ENCODE results near the gene SPRED3. TPM values are rescaled to one million over a fixed set of nuclear protein-coding genes. Genes with fewer than 3 reads are reported as not detected.

Gene SPRED3
- total RNA-seq, 1 experiment from 2014 or later, result 5.6 TPM

DNA sequence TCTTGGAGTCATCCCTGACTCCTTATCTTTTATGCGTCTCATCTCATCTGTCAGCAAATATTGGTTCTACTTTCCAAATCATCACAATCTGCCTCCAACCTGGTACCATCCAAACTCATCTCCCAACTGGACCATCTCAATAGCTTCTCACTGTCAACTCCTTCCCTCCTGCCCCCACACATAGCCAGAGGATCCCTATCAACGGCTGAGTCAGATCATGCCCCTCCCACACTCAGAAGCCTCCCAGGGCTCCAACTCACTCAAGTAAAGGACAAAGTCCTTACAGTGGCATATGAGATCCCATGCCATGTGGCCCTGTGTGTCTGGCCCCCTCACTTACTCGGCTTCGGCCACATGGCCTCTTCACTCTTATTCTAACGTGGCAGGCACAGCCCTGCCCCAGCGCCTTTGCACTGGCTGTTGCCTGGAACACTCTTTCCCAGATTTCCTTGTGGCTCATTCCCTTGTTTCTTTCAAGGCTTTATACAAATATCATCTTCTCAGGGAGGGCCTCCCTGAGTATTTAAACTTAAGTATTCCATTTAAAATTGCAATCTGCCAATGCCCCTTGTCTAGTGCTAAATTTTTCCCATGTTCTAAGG is 4.3 kb downstream of the SPRED3 start:
- ChIA-PET CTCF (interaction anchor here (0.9 kb wide), 1 partner anchor 10 kb away, joined by 3 read pairs; the partner anchor contains the start of gene FAM98C), POLR2A (interaction anchor here (0.6 kb wide), 1 partner anchor 1006 kb away, joined by 3 read pairs; no protein-coding TSS in a partner anchor)
- H3K4me3 Mint-ChIP-seq (ENCODE audit: unreplicated experiment), result no peak overlapping the region
- H3K4me1 Mint-ChIP-seq (ENCODE audit: insufficient read depth, unreplicated experiment), result peaks cover 10% of the 10 kb centered on the region
- H3K9me3 Mint-ChIP-seq (ENCODE audit: unreplicated experiment), result no peaks in the 10 kb centered on the region
- H3K36me3 Mint-ChIP-seq (ENCODE audit: insufficient read depth, unreplicated experiment), result peaks cover 17% of the 10 kb centered on the region
- intact Hi-C loops (cut with micrococcal nuclease), result no loop called here
- no TSS peak for BruUV-seq (replicated peaks)
- H3K27me3 Mint-ChIP-seq (ENCODE audit: insufficient read depth, unreplicated experiment), result no peaks in the 10 kb centered on the region
- H3K27ac Mint-ChIP-seq (ENCODE audit: low read depth, unreplicated experiment), result no peak overlapping the region
- no peak for DNase-seq (ENCODE audit: unreplicated experiment)
- TF ChIP-seq, protein P1, sequence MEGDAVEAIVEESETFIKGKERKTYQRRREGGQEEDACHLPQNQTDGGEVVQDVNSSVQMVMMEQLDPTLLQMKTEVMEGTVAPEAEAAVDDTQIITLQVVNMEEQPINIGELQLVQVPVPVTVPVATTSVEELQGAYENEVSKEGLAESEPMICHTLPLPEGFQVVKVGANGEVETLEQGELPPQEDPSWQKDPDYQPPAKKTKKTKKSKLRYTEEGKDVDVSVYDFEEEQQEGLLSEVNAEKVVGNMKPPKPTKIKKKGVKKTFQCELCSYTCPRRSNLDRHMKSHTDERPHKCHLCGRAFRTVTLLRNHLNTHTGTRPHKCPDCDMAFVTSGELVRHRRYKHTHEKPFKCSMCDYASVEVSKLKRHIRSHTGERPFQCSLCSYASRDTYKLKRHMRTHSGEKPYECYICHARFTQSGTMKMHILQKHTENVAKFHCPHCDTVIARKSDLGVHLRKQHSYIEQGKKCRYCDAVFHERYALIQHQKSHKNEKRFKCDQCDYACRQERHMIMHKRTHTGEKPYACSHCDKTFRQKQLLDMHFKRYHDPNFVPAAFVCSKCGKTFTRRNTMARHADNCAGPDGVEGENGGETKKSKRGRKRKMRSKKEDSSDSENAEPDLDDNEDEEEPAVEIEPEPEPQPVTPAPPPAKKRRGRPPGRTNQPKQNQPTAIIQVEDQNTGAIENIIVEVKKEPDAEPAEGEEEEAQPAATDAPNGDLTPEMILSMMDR (IDR thresholded peaks at IDR 0.05; ENCODE audit: unreplicated experiment), result no peak

DNA sequence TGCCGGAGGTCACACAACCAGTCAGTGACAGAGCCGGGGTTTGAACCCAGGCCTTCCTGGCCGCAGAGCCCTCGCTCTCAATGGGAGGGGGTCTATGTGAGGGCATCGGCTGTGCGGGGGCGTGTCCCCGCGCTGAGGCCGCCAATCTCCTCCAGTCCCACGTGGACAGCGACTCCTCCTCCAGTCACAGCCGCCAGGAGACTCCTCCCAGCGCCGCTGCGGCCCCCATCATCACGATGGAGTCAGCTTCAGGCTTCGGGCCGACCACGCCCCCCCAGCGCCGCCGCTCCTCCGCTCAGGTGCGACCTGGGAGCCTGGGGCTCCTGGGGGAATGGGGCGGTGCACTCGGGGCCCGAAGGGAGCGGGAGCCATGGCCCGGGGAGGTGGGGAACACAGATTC is 6.0 kb downstream of the SPRED3 start:
- peaks cover 7% of the 10 kb centered on the region for H3K4me1 Mint-ChIP-seq (ENCODE audit: insufficient read depth, unreplicated experiment)
- no TSS peak for BruUV-seq (replicated peaks)
- intact Hi-C loops (cut with micrococcal nuclease), result no loop called here
- H3K4me3 Mint-ChIP-seq (ENCODE audit: unreplicated experiment), result no peak overlapping the region
- ChIA-PET POLR2A (no interaction called here), CTCF (no interaction called here)
- no peak for DNase-seq (ENCODE audit: unreplicated experiment)
- no peak overlapping the region for H3K27ac Mint-ChIP-seq (ENCODE audit: low read depth, unreplicated experiment)
- H3K27me3 Mint-ChIP-seq (ENCODE audit: insufficient read depth, unreplicated experiment), result no peaks in the 10 kb centered on the region
- no peaks in the 10 kb centered on the region for H3K9me3 Mint-ChIP-seq (ENCODE audit: unreplicated experiment)
- peaks cover 17% of the 10 kb centered on the region for H3K36me3 Mint-ChIP-seq (ENCODE audit: insufficient read depth, unreplicated experiment)
- TF ChIP-seq, protein P1 (IDR thresholded peaks at IDR 0.05; ENCODE audit: unreplicated experiment), result no peak

DNA sequence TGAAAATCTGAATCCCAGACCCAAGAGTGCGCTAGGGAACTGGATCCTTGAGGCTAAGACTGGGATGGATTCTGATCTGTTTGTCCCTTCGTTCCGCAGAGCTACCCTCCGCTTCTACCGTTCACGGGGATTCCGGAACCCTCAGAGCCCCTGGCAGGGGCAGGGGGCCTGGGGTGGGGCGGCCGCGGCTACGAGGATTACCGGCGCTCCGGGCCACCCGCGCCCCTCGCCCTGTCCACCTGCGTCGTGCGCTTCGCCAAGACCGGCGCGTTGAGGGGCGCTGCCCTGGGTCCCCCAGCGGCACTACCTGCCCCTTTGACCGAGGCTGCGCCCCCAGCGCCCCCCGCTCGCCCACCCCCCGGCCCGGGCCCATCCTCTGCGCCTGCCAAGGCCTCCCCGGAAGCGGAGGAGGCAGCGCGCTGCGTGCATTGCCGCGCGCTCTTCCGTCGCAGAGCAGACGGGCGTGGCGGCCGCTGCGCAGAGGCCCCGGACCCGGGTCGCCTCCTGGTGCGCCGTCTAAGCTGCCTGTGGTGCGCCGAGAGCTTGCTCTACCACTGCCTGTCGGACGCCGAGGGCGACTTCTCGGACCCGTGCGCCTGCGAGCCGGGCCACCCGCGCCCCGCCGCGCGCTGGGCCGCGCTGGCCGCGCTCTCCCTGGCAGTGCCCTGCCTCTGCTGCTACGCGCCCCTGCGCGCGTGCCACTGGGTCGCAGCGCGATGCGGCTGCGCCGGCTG is 7.1 kb downstream of the SPRED3 start:
- Mint-ChIP-seq H3K27ac (ENCODE audit: low read depth, unreplicated experiment) (no peak overlapping the region), H3K9me3 (ENCODE audit: unreplicated experiment) (no peaks in the 10 kb centered on the region), H3K4me3 (ENCODE audit: unreplicated experiment) (no peak overlapping the region), H3K4me1 (ENCODE audit: insufficient read depth, unreplicated experiment) (no peaks in the 10 kb centered on the region), H3K27me3 (ENCODE audit: insufficient read depth, unreplicated experiment) (no peaks in the 10 kb centered on the region), H3K36me3 (ENCODE audit: insufficient read depth, unreplicated experiment) (peaks cover 17% of the 10 kb centered on the region)
- BruUV-seq (replicated peaks), result no TSS peak
- TF ChIP-seq, protein P1 (IDR thresholded peaks at IDR 0.05; ENCODE audit: unreplicated experiment), result no peak
- POLR2A ChIA-PET, result no interaction called here
- CTCF ChIA-PET, result interaction anchor here (0.7 kb wide), 1 partner anchor 86 kb away, joined by 3 read pairs; no protein-coding TSS in a partner anchor
- intact Hi-C loops (cut with micrococcal nuclease), result no loop called here
- DNase-seq (ENCODE audit: unreplicated experiment), result no peak

DNA sequence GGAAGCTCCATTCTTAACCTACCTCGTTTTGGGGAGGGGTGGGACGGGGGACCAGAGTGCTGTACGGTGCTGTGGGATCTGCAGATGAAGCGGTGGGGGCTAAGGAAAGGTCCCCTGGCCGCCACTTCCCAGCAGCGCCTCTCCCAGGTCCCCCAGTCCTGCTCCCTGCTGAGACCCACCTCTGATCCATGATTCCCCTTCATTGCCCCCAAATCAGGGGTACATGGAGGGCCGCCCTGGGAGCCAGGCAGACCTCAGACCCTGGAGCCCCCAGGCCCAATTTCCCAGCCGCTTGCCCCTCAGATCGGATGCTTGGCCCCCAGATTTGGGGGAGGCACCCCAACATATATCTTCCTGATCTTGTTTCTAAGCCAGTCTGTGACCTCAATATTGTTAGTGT is 10.6 kb downstream of the SPRED3 start:
- POLR2A ChIA-PET, result interaction anchor here (1.6 kb wide), 1 partner anchor 9 kb away, joined by 5 read pairs; no protein-coding TSS in a partner anchor
- H3K4me1 Mint-ChIP-seq (ENCODE audit: insufficient read depth, unreplicated experiment), result no peaks in the 10 kb centered on the region
- DNase-seq (ENCODE audit: unreplicated experiment), result no peak

More for the DNA sequence above, 10.6 kb downstream of the SPRED3 start:
- intact Hi-C loops (cut with micrococcal nuclease), result no loop called here
- Mint-ChIP-seq H3K4me3 (ENCODE audit: unreplicated experiment) (no peak overlapping the region), H3K27ac (ENCODE audit: low read depth, unreplicated experiment) (no peak overlapping the region), H3K27me3 (ENCODE audit: insufficient read depth, unreplicated experiment) (no peaks in the 10 kb centered on the region), H3K36me3 (ENCODE audit: insufficient read depth, unreplicated experiment) (peaks cover 6% of the 10 kb centered on the region), H3K9me3 (ENCODE audit: unreplicated experiment) (no peaks in the 10 kb centered on the region)
- no TSS peak for BruUV-seq (replicated peaks)
- CTCF ChIA-PET, result interaction anchor here (0.6 to 0.9 kb wide), 2 partner anchors 532 to 928 kb away, joined by 3 to 4 read pairs; partner anchors contain the start of gene MRPS12
- TF ChIP-seq, protein P1 (IDR thresholded peaks at IDR 0.05; ENCODE audit: unreplicated experiment), result no peak

All from MCF 10A (cell line).